GM20431 (cell line): ENCODE data around the gene MAPRE2.
"Not testable (repeated sequence)": the region's sequence is repeated elsewhere in the genome, so short reads cannot be mapped to it uniquely, and the experiment has no call there.

Experiments used
- in situ Hi-C: fragments of 300-500 bp; cut with MseI, MboI; formaldehyde crosslinking; loops from one replicate; pipeline ENCODE4 v1.15.0; 2020; ENCODE audit warnings: low sequenced_read_pairs; ENCODE audit not compliant: unreplicated experiment

MAPRE2 gene

GRCh38 chr18:35137632-35138031 lies 96.4 kb downstream of the MAPRE2 start:
- in situ Hi-C loops: loop anchor here (25.0 kb wide), 1 partner anchor 125 kb away; no protein-coding TSS in a partner anchor

DNA sequence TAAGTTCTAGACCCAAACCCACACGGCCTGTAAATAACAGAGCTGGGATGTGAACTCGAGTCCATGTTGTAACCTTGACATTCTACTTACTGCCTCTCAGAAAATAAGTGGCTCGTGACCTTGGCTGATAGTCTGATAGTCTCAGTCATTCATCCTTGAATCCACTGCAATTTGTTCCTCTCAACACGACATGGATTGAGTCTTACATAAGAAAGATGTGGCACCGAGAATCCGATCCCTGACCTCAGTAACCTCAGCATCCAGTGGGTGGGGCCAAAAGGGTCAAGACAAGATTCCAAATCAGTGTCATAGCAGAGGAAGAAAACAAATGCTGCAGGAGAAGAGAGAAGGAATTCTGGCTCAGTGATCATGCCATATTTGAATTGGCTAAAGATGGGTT lies 97.6 kb downstream of the MAPRE2 start:
- in situ Hi-C loops: loop anchor here (25.0 kb wide), 1 partner anchor 126 kb away; no protein-coding TSS in a partner anchor

DNA sequence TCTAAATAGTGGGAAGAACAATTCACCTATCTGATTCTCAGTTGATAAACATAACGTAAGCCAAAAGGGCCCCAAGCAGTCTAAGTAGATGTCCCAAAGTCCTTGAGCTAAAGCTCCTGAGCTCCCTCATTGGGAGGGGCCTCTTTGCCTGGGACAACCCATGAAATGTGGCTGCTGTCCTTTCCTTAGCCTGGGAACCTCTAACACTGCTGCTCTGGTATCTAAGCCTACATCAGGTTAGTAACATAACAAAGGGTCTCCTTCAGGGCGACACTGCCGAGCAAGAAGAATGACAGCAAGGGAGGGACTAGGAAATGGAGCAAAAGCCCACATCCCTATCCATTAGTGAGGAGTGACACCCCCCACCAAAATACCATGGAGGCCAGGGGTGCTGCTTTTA lies 98.3 kb downstream of the MAPRE2 start:
- in situ Hi-C loops: loop anchor here (25.0 kb wide), 1 partner anchor 127 kb away; no protein-coding TSS in a partner anchor

- in situ Hi-C loops: loop anchor here (25.0 kb wide), 1 partner anchor 129 kb away; no protein-coding TSS in a partner anchor
Measured at GRCh38 chr18:35141077-35141476, 99.9 kb downstream of the MAPRE2 start.

- in situ Hi-C loops: loop anchor here (25.0 kb wide), 1 partner anchor 129 kb away; no protein-coding TSS in a partner anchor
Measured at GRCh38 chr18:35141567-35142274, 100.5 kb downstream of the MAPRE2 start.

DNA sequence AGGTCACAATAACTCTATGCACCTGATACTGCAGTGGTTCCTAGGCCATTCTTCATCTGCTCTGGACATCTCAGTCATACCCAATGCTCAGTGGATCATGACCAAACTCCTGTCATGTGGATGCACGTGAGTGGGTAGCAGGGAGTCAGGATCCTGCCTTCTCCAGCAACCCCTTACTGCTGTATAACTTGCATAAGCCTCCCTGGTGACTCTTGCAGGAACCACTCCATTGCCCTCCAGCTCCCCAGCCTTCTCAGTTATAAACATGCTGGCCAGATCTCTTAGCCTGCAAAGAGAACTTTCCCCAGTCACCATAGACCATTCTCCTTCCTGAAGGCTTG lies 101.0 kb downstream of the MAPRE2 start:
- in situ Hi-C loops: loop anchor here (25.0 kb wide), 1 partner anchor 130 kb away; no protein-coding TSS in a partner anchor

- in situ Hi-C loops: loop anchor here (25.0 kb wide), 1 partner anchor 132 kb away; no protein-coding TSS in a partner anchor
Measured at GRCh38 chr18:35143622-35144596, 102.7 kb downstream of the MAPRE2 start.

DNA sequence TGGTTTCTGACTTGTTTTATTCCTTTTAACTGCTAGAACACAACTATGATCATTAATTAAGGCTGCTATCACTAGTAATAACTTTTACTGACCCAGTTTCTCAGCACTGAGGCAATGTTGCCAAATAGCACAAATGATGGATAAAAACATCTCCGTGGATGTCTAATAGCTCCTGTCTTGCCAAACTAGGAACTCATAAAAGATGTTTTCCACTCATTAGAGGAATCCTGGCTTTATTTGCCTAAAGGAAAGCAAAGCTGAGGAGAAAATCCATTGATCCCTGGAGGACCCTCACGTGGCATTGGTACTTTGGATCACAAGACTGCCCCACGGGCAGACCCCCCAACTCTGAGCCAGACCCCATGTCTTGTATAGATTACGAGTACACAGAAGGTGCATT lies 103.5 kb downstream of the MAPRE2 start:
- in situ Hi-C loops: loop anchor here (25.0 kb wide), 1 partner anchor 132 kb away; no protein-coding TSS in a partner anchor

- in situ Hi-C loops: not testable (repeated sequence)
Measured at GRCh38 chr18:35150195-35150594, 109.0 kb downstream of the MAPRE2 start.

- in situ Hi-C loops: no loop called here
Measured at GRCh38 chr18:35153609-35154272, 112.5 kb downstream of the MAPRE2 start.

GRCh38 chr18:35155398-35156117 lies 114.3 kb downstream of the MAPRE2 start:
- in situ Hi-C loops: no loop called here

- in situ Hi-C loops: no loop called here
Measured at GRCh38 chr18:35157181-35157580, 116.0 kb downstream of the MAPRE2 start.

DNA sequence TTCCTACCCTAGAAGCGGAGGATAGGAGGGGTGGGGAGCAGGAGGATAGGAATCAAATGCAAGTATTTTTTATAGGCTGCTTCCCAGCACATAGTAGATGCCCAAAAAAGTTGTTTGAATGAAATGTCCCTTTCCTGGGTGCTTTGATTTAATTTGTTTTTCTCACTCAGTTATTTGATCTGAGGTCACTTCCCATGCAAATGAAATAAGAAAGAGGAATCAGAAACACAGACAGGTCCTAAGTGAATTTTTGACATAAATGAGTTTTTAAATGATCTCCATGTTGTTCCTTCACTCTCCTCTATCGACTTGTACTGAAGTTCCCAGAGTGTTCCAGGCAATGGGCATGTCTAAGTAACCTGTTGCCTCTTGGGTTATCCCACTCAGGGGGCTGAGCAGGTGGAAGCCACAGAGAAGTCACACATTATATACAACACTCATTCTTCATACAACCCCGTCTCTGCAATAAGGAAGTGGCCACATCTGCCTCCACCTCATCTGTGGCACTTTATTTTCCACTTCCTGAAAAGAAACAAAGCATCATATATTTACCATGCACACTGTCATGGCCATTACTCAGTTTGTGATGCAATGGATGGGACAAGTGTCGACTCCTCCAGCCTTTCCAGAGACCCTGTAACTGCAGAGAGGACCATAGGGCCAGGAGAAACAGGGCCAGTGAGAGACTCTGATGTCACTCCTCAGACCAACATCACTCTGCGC lies 117.7 kb downstream of the MAPRE2 start:
- in situ Hi-C loops: no loop called here

DNA sequence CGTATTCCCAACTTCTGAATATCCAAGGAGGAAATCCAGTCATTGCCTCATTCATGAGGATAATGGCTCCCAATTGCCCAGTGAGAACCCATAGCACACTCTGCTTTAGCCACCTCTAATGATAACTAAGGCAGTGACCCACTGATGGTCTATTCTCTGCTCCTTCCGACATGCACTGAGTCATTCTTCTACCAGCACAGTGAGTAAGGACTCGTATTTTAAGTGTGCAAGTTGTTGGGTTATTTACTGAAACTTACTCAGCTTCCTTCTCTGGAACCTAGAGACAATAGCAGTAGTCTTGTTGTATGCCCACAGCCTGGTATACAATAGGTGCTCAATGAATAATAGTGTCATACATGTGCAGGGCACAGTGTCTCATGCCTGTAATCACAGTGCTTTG lies 118.6 kb downstream of the MAPRE2 start:
- in situ Hi-C loops: no loop called here

DNA sequence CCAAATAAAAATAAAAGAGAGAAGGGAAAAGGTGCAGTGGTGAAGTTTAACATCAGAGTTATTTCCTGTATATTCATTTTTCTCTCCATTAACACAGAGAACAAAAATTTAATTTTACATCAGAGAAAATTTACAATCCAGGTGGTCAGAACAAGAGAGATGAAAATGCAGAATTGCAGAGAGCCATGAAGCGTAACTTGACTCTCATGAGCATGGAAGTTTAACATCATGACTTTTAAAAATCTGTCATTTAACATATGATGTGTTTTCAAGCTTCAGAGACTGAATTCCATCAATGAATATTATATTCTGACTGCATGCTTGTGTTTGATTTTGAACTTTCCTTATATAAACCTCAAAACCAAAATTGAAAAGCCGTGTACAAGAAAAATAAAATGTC lies 120.3 kb downstream of the MAPRE2 start:
- in situ Hi-C loops: no loop called here

- in situ Hi-C loops: no loop called here
Measured at GRCh38 chr18:35161934-35162333, 120.7 kb downstream of the MAPRE2 start.

DNA sequence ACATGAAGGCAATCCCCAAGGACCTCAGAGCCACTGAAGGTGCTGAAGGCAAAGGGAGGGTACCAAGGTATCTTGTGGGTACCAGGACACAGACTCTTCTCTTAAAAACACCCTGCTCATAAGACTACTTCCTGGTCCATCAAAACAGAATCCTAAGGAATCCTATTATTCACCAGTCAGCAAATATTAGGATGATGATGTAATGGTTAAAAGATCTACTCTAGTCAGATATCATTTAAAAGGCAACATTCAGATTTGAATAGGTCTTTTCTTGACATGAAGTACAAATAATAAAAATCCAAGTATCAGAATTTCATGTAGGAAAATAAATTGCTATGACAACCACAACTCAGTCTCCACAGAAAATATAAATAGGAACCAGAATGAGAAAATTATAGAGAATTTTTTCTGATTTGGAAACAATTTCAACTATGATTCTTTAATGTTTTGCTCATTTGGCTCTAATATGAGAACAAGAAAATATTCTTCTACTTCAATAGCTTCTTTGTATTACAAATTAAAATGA lies 121.9 kb downstream of the MAPRE2 start:
- in situ Hi-C loops: no loop called here

- in situ Hi-C loops: no loop called here
Measured at GRCh38 chr18:35163721-35164120, 122.5 kb downstream of the MAPRE2 start.

GRCh38 chr18:35164133-35164532 lies 122.9 kb downstream of the MAPRE2 start:
- in situ Hi-C loops: no loop called here
